ENCODE measurements around the gene CASK. TPM values are rescaled to one million over a fixed set of nuclear protein-coding genes. Genes with fewer than 3 reads are reported as not detected.

CASK gene
- total RNA-seq, 4 donors from 2014 or later: 46.9 to 123 (median 78.8) TPM

- H3K4me3 ChIP-seq: no peak overlapping the region
- H3K9me3 ChIP-seq: no peaks in the 10 kb centered on the region
- H3K27me3 ChIP-seq: no peaks in the 10 kb centered on the region
- DNase-seq: no peak
- no peaks in the 10 kb centered on the region for H3K36me3 ChIP-seq
- H3K27ac ChIP-seq: no peak overlapping the region
- no peaks in the 10 kb centered on the region for H3K4me1 ChIP-seq
- no peak for TF ChIP-seq POLR2A (IDR thresholded peaks at IDR 0.05)
- TF ChIP-seq CTCF (IDR thresholded peaks at IDR 0.05): no peak
Observed at GRCh38 chrX:41933546-41933945, 10.2 kb upstream of the CASK start.

GRCh38 chrX:41932885-41933284 lies 9.5 kb upstream of the CASK start:
- no peak for TF ChIP-seq POLR2A (IDR thresholded peaks at IDR 0.05)
- no peak for TF ChIP-seq CTCF (IDR thresholded peaks at IDR 0.05)
- no peaks in the 10 kb centered on the region for H3K27me3 ChIP-seq

GRCh38 chrX:41931591-41931990 lies 8.2 kb upstream of the CASK start:
- no peak overlapping the region for H3K27ac ChIP-seq
- H3K36me3 ChIP-seq: no peaks in the 10 kb centered on the region
- TF ChIP-seq CTCF (IDR thresholded peaks at IDR 0.05) (no peak), POLR2A (IDR thresholded peaks at IDR 0.05) (no peak)
- no peaks in the 10 kb centered on the region for H3K27me3 ChIP-seq
- no peaks in the 10 kb centered on the region for H3K4me1 ChIP-seq
- no peak for DNase-seq
- no peak overlapping the region for H3K4me3 ChIP-seq
- H3K9me3 ChIP-seq: no peaks in the 10 kb centered on the region

More at GRCh38 chrX:41932885-41933284, 9.5 kb upstream of the CASK start:
- Histone ChIP-seq H3K4me1 (no peaks in the 10 kb centered on the region), H3K27ac (no peak overlapping the region), H3K9me3 (no peaks in the 10 kb centered on the region), H3K4me3 (no peak overlapping the region), H3K36me3 (no peaks in the 10 kb centered on the region)
- DNase-seq: no peak

GRCh38 chrX:41923978-41924683 lies 777 bp upstream of the CASK start:
- H3K27me3 ChIP-seq: no peaks in the 10 kb centered on the region
- TF ChIP-seq POLR2A (IDR thresholded peaks at IDR 0.05): no peak
- peak in 1 of 6 experiments; percentile 35 for TF ChIP-seq CTCF (IDR thresholded peaks at IDR 0.05)
- no peaks in the 10 kb centered on the region for H3K36me3 ChIP-seq
- peak overlapping the region; percentile 77 to 93 (median 83) for H3K27ac ChIP-seq
- no peaks in the 10 kb centered on the region for H3K9me3 ChIP-seq
- H3K4me1 ChIP-seq: no peaks in the 10 kb centered on the region
- peak; percentile 32 to 67 (median 49) for DNase-seq
- peak overlapping the region; percentile 54 to 81 (median 64) for H3K4me3 ChIP-seq

GRCh38 chrX:41922431-41923151 lies 763 bp downstream of the CASK start:
- no peak for TF ChIP-seq POLR2A (IDR thresholded peaks at IDR 0.05)
- no peak for TF ChIP-seq CTCF (IDR thresholded peaks at IDR 0.05)
- peak; percentile 47 to 64 (median 57) for DNase-seq
- no peaks in the 10 kb centered on the region for H3K4me1 ChIP-seq
- H3K27ac ChIP-seq: peak overlapping the region; percentile 72 to 93 (median 80)
- H3K4me3 ChIP-seq: peak overlapping the region; percentile 54 to 81 (median 64)
- H3K27me3 ChIP-seq: no peaks in the 10 kb centered on the region
- no peaks in the 10 kb centered on the region for H3K36me3 ChIP-seq
- no peaks in the 10 kb centered on the region for H3K9me3 ChIP-seq

All from Peyer's patch (tissue), 4 donors.